Right atrium auricular region (tissue), 2 donors: ENCODE results near the gene FBXO36. TPM values are rescaled to one million over a fixed set of nuclear protein-coding genes. Genes with fewer than 3 reads are reported as not detected.

ENCODE experiments used
- DNase-seq: peaks from one replicate; pipeline ENCODE4 v3.0.0-alpha.2; 2019; ENCODE audit warnings: low spot score
- H3K27ac ChIP-seq, 2 donors: fragments of 200-600 bp; sonication (generic); 1 replicate in 1 of 2; 2 replicates in 1 of 2; pipeline ENCODE4 v1.5.1; 2016 to 2019
- H3K27me3 ChIP-seq, 2 donors: fragments of 200-600 bp; sonication (generic); one replicate each; pipeline versions ENCODE4 v1.5.1 to v1.6.0; 2017 to 2019
- H3K36me3 ChIP-seq: fragments of 200-600 bp; sonication (generic); one replicate; pipeline ENCODE4 v1.5.1; 2016
- H3K4me1 ChIP-seq, 2 donors: fragments of 200-600 bp; sonication (generic); one replicate each; pipeline versions ENCODE4 v1.5.1 to v1.6.0; 2017 to 2019
- H3K4me3 ChIP-seq, 2 donors: fragments of 200-600 bp; sonication (generic); 1 replicate in 1 of 2; 2 replicates in 1 of 2; pipeline ENCODE4 v1.5.1; 2017 to 2019; ENCODE audit warnings: mild to moderate bottlenecking in 1 of 2, moderate library complexity in 1 of 2
- H3K9me3 ChIP-seq, 2 donors: fragments of 200-600 bp; sonication (generic); one replicate each; pipeline ENCODE4 v1.5.1; 2019
- CTCF ChIP-seq, 2 donors: fragments of 200-600 bp; sonication (generic); IDR thresholded peaks; one replicate each; pipeline ENCODE4 v1.5.1; 2019; ENCODE audit warnings: antibody characterized with exemption in 2 of 2
- total RNA-seq, 2 donors: library from RNA; depleted of rRNA; stranded (reverse); fragments of >200 nt; gene quantifications; one replicate each; pipeline ENCODE4 v1.1.0, GENCODE V29; 2016

The FBXO36 gene
- total RNA-seq, 2 donors from 2014 or later = 0.98 to 1.3 TPM

GRCh38 chr2:229943171-229943570, 20.9 kb downstream of the FBXO36 start:
- DNase-seq = no peak
- Histone ChIP-seq H3K36me3 (no peaks in the 10 kb centered on the region), H3K4me1 (no peaks in the 10 kb centered on the region), H3K27ac (no peak overlapping the region), H3K4me3 (no peak overlapping the region), H3K9me3 (no peaks in the 10 kb centered on the region), H3K27me3 (no peaks in the 10 kb centered on the region)
- no peak for TF ChIP-seq CTCF (IDR thresholded peaks at IDR 0.05)

- no peak overlapping the region for H3K27ac ChIP-seq
- H3K27me3 ChIP-seq = no peaks in the 10 kb centered on the region
- H3K9me3 ChIP-seq = no peaks in the 10 kb centered on the region
- H3K4me3 ChIP-seq = no peak overlapping the region
- no peak for DNase-seq
- no peaks in the 10 kb centered on the region for H3K36me3 ChIP-seq
- H3K4me1 ChIP-seq = no peaks in the 10 kb centered on the region
- TF ChIP-seq CTCF (IDR thresholded peaks at IDR 0.05) = no peak
These were observed 21.6 kb downstream of the FBXO36 start for GRCh38 chr2:229943770-229944449.

- Histone ChIP-seq H3K4me1 (no peaks in the 10 kb centered on the region), H3K27me3 (no peaks in the 10 kb centered on the region), H3K9me3 (no peaks in the 10 kb centered on the region), H3K36me3 (no peaks in the 10 kb centered on the region), H3K4me3 (no peak overlapping the region), H3K27ac (no peak overlapping the region)
- no peak for DNase-seq
- TF ChIP-seq CTCF (IDR thresholded peaks at IDR 0.05) = no peak
These were observed 23.7 kb downstream of the FBXO36 start for GRCh38 chr2:229945975-229946374.

GRCh38 chr2:229947544-229947943, 25.2 kb downstream of the FBXO36 start:
- Histone ChIP-seq H3K4me1 (no peaks in the 10 kb centered on the region), H3K4me3 (no peak overlapping the region), H3K27ac (no peak overlapping the region), H3K36me3 (no peaks in the 10 kb centered on the region), H3K27me3 (no peaks in the 10 kb centered on the region), H3K9me3 (no peaks in the 10 kb centered on the region)
- TF ChIP-seq CTCF (IDR thresholded peaks at IDR 0.05) = no peak
- DNase-seq = no peak

GRCh38 chr2:229952256-229952835, 30.0 kb downstream of the FBXO36 start:
- H3K27me3 ChIP-seq = no peaks in the 10 kb centered on the region
- DNase-seq = no peak
- no peaks in the 10 kb centered on the region for H3K4me1 ChIP-seq
- no peaks in the 10 kb centered on the region for H3K36me3 ChIP-seq
- no peaks in the 10 kb centered on the region for H3K9me3 ChIP-seq
- H3K27ac ChIP-seq = no peak overlapping the region
- H3K4me3 ChIP-seq = no peak overlapping the region
- TF ChIP-seq CTCF (IDR thresholded peaks at IDR 0.05) = no peak

GRCh38 chr2:229955663-229956062, 33.4 kb downstream of the FBXO36 start:
- Histone ChIP-seq H3K27me3 (no peaks in the 10 kb centered on the region), H3K4me1 (no peaks in the 10 kb centered on the region), H3K36me3 (no peaks in the 10 kb centered on the region), H3K9me3 (no peaks in the 10 kb centered on the region), H3K4me3 (no peak overlapping the region), H3K27ac (no peak overlapping the region)
- DNase-seq = no peak
- no peak for TF ChIP-seq CTCF (IDR thresholded peaks at IDR 0.05)
